K562 (cell line): ENCODE results near the gene NHS.

ENCODE experiments used
- BRD4 ChIP-seq: fragments of 200-600 bp; sonication (generic); IDR thresholded peaks from 2 replicates; pipeline ENCODE4 v1.6.1; 2017; ENCODE audit warnings: inconsistent platforms
- NR3C1 ChIP-seq: sonication (generic); formaldehyde crosslinking; IDR thresholded peaks from 2 replicates; pipeline ENCODE4 v1.8.1; 2022; ENCODE audit warnings: missing genetic modification reagents
- SIN3A ChIP-seq, 2 experiments: fragments of 150-350 bp in 1 of 2; IDR thresholded peaks; 2 replicates each; pipeline ENCODE4 v1.6.1; 2011 to 2016; ENCODE audit warnings: borderline replicate concordance in 2 of 2, low read depth in 2 of 2, low read length in 2 of 2, mild to moderate bottlenecking in 2 of 2, moderate library complexity in 2 of 2; ENCODE audit not compliant: control insufficient read depth in 1 of 2
- TF ChIP-seq, protein P1 (sequence below): fragments of 450-650 bp; IDR thresholded peaks from 2 replicates; pipeline ENCODE4 v1.6.1; 2014; ENCODE audit warnings: low read depth, mild to moderate bottlenecking, moderate library complexity, borderline replicate concordance
- TF ChIP-seq, protein P2 (sequence below), 3 experiments: IDR thresholded peaks in 2 of 3; conservative IDR thresholded peaks in 1 of 3; 2 replicates each; pipeline ENCODE4 v1.5.1; 2011 to 2012; ENCODE audit warnings: low read length in 3 of 3, mild to moderate bottlenecking in 3 of 3, control low read depth in 2 of 3, improper control_type of control experiment in 1 of 3, inconsistent platforms in 1 of 3, low read depth in 1 of 3, mixed read lengths in 1 of 3, moderate library complexity in 1 of 3; ENCODE audit not compliant: insufficient read depth in 2 of 3

DNA sequence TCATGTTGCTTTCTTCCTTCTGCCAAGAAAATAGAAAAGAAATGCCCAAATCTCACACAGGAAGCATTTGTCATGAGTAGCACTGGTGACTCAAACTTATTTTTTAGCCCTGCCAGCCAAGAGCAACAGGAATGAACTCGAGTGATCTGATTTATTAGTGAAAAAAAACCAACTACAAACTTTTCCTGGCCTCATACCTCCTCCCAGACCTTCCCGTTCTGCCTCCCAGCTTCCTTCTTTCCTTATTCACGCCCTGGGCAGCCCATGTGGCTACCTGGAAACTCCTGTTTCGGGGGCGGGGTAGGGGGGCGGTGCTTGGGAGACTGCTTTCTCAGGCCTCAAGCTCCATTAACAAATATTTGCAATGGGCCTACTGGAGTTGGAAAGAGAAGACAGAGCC, 178.5 kb downstream of the NHS start:
- TF ChIP-seq BRD4 (no peak), NR3C1 (CRISPR knock-in tag) (no peak), SIN3A (IDR thresholded peaks at IDR 0.05; ENCODE audit: borderline replicate concordance in 2 of 2, control insufficient read depth in 1 of 2, low read depth in 2 of 2, low read length in 2 of 2) (no peak)
- TF ChIP-seq, protein P1, sequence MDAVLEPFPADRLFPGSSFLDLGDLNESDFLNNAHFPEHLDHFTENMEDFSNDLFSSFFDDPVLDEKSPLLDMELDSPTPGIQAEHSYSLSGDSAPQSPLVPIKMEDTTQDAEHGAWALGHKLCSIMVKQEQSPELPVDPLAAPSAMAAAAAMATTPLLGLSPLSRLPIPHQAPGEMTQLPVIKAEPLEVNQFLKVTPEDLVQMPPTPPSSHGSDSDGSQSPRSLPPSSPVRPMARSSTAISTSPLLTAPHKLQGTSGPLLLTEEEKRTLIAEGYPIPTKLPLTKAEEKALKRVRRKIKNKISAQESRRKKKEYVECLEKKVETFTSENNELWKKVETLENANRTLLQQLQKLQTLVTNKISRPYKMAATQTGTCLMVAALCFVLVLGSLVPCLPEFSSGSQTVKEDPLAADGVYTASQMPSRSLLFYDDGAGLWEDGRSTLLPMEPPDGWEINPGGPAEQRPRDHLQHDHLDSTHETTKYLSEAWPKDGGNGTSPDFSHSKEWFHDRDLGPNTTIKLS: no peak
- TF ChIP-seq, protein P2, sequence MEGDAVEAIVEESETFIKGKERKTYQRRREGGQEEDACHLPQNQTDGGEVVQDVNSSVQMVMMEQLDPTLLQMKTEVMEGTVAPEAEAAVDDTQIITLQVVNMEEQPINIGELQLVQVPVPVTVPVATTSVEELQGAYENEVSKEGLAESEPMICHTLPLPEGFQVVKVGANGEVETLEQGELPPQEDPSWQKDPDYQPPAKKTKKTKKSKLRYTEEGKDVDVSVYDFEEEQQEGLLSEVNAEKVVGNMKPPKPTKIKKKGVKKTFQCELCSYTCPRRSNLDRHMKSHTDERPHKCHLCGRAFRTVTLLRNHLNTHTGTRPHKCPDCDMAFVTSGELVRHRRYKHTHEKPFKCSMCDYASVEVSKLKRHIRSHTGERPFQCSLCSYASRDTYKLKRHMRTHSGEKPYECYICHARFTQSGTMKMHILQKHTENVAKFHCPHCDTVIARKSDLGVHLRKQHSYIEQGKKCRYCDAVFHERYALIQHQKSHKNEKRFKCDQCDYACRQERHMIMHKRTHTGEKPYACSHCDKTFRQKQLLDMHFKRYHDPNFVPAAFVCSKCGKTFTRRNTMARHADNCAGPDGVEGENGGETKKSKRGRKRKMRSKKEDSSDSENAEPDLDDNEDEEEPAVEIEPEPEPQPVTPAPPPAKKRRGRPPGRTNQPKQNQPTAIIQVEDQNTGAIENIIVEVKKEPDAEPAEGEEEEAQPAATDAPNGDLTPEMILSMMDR (IDR thresholded peaks at IDR 0.05 in 2 of 3, conservative IDR thresholded peaks at IDR 0.05 in 1 of 3; ENCODE audit: insufficient read depth in 2 of 3, low read depth in 1 of 3, low read length in 3 of 3): no peak
